Psoas muscle (tissue), 8 donors: ENCODE results near the gene PCSK4. TPM values are rescaled to one million over a fixed set of nuclear protein-coding genes. Genes with fewer than 3 reads are reported as not detected.
"Not testable (repeated sequence)": the region's sequence is repeated elsewhere in the genome, so short reads cannot be mapped to it uniquely, and the experiment has no call there.

Experiments used
- ATAC-seq, 4 donors: fragments of 200-7000 bp; cut with Tn5 transposase; one replicate each; pipeline ENCODE4 v1.9.1; 2020; ENCODE audit warnings: moderate library complexity in 3 of 4, mild to moderate bottlenecking in 2 of 4
- DNase-seq, 2 donors: peaks; one replicate each; pipeline ENCODE4 v3.0.0-alpha.2; 2020
- H3K27ac ChIP-seq: fragments of 200-600 bp; one replicate; pipeline ENCODE4 v1.8.0; 2022
- H3K27me3 ChIP-seq, 3 donors: fragments of 200-600 bp in 1 of 3; one replicate each; pipeline versions ENCODE4 v1.6.1 to v1.8.0; 2013 to 2022; ENCODE audit warnings: low read length in 2 of 3, mild to moderate bottlenecking in 2 of 3, moderate library complexity in 1 of 3; ENCODE audit not compliant: insufficient read depth in 3 of 3
- H3K36me3 ChIP-seq, 2 donors: fragments of 200-600 bp in 1 of 2; one replicate each; pipeline versions ENCODE4 v1.6.1 to v1.8.0; 2013 to 2022; ENCODE audit warnings: low read depth in 1 of 2, mild to moderate bottlenecking in 1 of 2, moderate library complexity in 1 of 2; ENCODE audit not compliant: insufficient read depth in 1 of 2
- H3K4me1 ChIP-seq: fragments of 200-600 bp; one replicate; pipeline ENCODE4 v1.8.0; 2022
- H3K4me3 ChIP-seq: fragments of 200-600 bp; one replicate; pipeline ENCODE4 v1.8.0; 2022; ENCODE audit warnings: mild to moderate bottlenecking
- H3K9me3 ChIP-seq: fragments of 200-600 bp; one replicate; pipeline ENCODE4 v1.8.0; 2022
- WGBS, 3 donors: extraction: QIAGEN DNeasy Blood & Tissue Kit; methylation state at CpG; one replicate each; pipeline versions ENCODE4 v1.1.6 to v1.1.7; 2013; 5-methylcytosine and 5-hydroxymethylcytosine counted together
- intact Hi-C, 2 donors: fragments of 100-400 bp; cut with DNase I; formaldehyde crosslinking; loops; one replicate each; pipeline versions ENCODE4 v1.11.0 to v1.14.2; 2022
- polyA plus RNA-seq, 3 donors: library from polyadenylated mRNA; stranded (reverse); fragments of 200-250 nt; gene quantifications; one replicate each; pipeline ENCODE4 v1.2.3, GENCODE V29; 2013
- total RNA-seq, 4 donors: library from RNA; stranded (reverse); fragmentation: NEBNext Ultra II Directional in 2 of 4; extraction: Animal tissue kit (Norgen Biotek cat#: 25700) in 2 of 4; gene quantifications; one replicate each; pipeline versions ENCODE4 v1.2.1 to v1.2.4, GENCODE V29; 2021 to 2023
- TF ChIP-seq, protein P1 (sequence below): fragments of 200-600 bp; IDR thresholded peaks from one replicate; pipeline ENCODE4 v1.8.0; 2022; ENCODE audit warnings: antibody characterized with exemption
- donor health status: healthy with polysubstance abuse.
- donor health status: DM: no; HTN: no; CAD: no; lungs with moderate emphysema.
- donor health status: Bipolar disorder and iron deficiency.
- donor health status: healthy.
- donor health status: DM: yes; HTN: yes; CAD: no.
- donor health status: DM: no; HTN: no; CAD: no.
- donor health status: DM: no; HTN: no; CAD: no.
- donor health status: DM: yes; HTN: yes; CAD: no.

The PCSK4 gene
- total and polyA plus RNA-seq, 7 donors: 0.57 to 1.5 (median 0.89) TPM

DNA sequence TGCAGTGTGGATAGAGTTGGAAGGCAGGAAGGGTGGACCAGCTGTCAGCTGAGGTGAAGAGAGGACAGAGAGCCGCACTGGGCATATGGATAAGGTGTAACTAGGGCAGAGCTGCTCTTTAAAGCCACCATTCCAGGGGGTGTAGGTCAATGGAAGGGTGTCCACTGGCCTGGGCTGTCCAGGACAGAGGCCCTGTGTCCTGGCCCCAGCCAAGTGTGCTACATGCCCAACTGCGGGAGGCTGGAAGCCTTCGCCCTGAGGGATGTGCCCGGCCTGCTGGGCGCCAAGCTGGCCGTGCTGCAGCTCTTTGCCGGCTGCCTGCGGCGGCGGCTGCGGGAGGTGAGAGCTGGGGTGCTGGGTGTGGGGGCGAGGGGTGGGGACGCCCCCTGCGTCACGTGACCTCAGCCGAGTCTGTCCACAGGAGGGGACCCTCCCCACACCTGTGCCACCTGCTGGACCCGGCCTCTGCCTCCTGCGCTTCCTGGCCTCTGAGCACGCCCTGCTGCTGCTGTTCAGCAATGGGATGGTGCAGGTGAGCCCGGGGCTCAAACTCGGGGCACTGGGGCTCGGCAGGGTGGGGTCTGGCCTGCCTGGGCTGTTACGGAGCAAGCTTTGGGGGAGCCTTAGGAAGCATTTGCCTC, 43.5 kb upstream of the PCSK4 start:
- Histone ChIP-seq H3K27me3 (peaks cover 0 to 45% (median 10%) of the 10 kb centered on the region in 3 donors), H3K4me3 (no peak overlapping the region), H3K9me3 (no peaks in the 10 kb centered on the region), H3K36me3 (no peaks in the 10 kb centered on the region), H3K4me1 (no peaks in the 10 kb centered on the region), H3K27ac (no peak overlapping the region)
- 67 to 73% (median 73%) methylated on average over 15 to 23 of the region's 23 CpGs for WGBS, 3 donors
- TF ChIP-seq, protein P1, sequence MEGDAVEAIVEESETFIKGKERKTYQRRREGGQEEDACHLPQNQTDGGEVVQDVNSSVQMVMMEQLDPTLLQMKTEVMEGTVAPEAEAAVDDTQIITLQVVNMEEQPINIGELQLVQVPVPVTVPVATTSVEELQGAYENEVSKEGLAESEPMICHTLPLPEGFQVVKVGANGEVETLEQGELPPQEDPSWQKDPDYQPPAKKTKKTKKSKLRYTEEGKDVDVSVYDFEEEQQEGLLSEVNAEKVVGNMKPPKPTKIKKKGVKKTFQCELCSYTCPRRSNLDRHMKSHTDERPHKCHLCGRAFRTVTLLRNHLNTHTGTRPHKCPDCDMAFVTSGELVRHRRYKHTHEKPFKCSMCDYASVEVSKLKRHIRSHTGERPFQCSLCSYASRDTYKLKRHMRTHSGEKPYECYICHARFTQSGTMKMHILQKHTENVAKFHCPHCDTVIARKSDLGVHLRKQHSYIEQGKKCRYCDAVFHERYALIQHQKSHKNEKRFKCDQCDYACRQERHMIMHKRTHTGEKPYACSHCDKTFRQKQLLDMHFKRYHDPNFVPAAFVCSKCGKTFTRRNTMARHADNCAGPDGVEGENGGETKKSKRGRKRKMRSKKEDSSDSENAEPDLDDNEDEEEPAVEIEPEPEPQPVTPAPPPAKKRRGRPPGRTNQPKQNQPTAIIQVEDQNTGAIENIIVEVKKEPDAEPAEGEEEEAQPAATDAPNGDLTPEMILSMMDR: no peak
- no peak for ATAC-seq
- intact Hi-C loops: no loop called here
- DNase-seq: no peak

- intact Hi-C loops: no loop called here
- Histone ChIP-seq H3K27me3 (peaks cover 0 to 43% (median 14%) of the 10 kb centered on the region in 3 donors), H3K9me3 (no peaks in the 10 kb centered on the region), H3K36me3 (no peaks in the 10 kb centered on the region), H3K4me3 (no peak overlapping the region), H3K4me1 (no peaks in the 10 kb centered on the region), H3K27ac (no peak overlapping the region)
- 83 to 88% (median 85%) methylated on average over 9 of the region's 9 CpGs for WGBS, 3 donors
- TF ChIP-seq, protein P1: no peak
- ATAC-seq (no peak), DNase-seq (no peak)
Observed at GRCh38 chr19:1532003-1532402, 41.9 kb upstream of the PCSK4 start.

- intact Hi-C loops: no loop called here
- Histone ChIP-seq H3K9me3 (no peaks in the 10 kb centered on the region), H3K27me3 (peaks cover 0 to 46% (median 14%) of the 10 kb centered on the region in 3 donors), H3K4me1 (no peaks in the 10 kb centered on the region), H3K4me3 (no peak overlapping the region), H3K36me3 (no peaks in the 10 kb centered on the region), H3K27ac (no peak overlapping the region)
- TF ChIP-seq, protein P1: no peak
- ATAC-seq (no peak), DNase-seq (no peak)
- 65 to 84% (median 79%) methylated on average over 11 of the region's 11 CpGs for WGBS, 3 donors
Observed at GRCh38 chr19:1531587-1531986, 41.4 kb upstream of the PCSK4 start.

GRCh38 chr19:1530856-1531255, 40.7 kb upstream of the PCSK4 start:
- intact Hi-C loops: not testable (repeated sequence)

DNA sequence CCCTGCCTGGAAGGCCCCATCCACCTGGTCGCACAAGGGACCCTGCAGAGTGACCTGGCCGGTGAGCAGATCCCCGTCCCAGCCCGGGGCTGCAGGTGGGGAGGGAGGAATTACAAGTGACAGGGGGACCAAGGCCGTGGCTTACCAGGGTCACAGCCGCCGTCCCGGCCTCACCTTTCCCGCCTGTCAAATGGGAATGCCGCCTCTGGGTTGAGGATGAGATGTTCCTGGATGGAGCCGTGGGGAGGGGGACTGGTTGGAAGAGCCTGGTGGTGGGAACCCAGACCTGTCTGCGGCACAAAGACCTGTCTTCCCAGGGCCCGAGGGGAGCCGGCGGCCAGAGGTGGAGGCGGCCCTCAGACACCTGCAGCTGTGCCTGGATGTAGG, 39.3 kb upstream of the PCSK4 start:
- Histone ChIP-seq H3K4me3 (no peak overlapping the region), H3K4me1 (no peaks in the 10 kb centered on the region), H3K36me3 (no peaks in the 10 kb centered on the region), H3K9me3 (no peaks in the 10 kb centered on the region), H3K27me3 (peaks cover 0 to 62% (median 19%) of the 10 kb centered on the region in 3 donors), H3K27ac (no peak overlapping the region)
- 77 to 82% (median 79%) methylated on average over 16 of the region's 16 CpGs for WGBS, 3 donors
- DNase-seq: no peak
- no peak for ATAC-seq
- intact Hi-C loops: loop anchor here in 1 of 2 donors (10.0 kb wide), 1 partner anchor 245 kb away; the partner anchor contains the start of gene EFNA2
- TF ChIP-seq, protein P1: no peak

More at GRCh38 chr19:1530856-1531255, 40.7 kb upstream of the PCSK4 start:
- not testable (repeated sequence) for H3K36me3 ChIP-seq, DNase-seq, H3K9me3 ChIP-seq, H3K27ac ChIP-seq, ATAC-seq, H3K4me1 ChIP-seq, H3K4me3 ChIP-seq
- peaks cover 0 to 53% (median 17%) of the 10 kb centered on the region in 3 donors for H3K27me3 ChIP-seq
- 87 to 89% (median 87%) methylated on average over 11 of the region's 11 CpGs for WGBS, 3 donors
